ENCODE results near the gene PAPOLA.

GRCh38 chr14:96592591-96593386 lies 90.6 kb downstream of the PAPOLA start:
- TF ChIP-seq CTCF (IDR thresholded peaks at IDR 0.05) (no peak), POLR2A (IDR thresholded peaks at IDR 0.05) (no peak)
